GM19372 (cell line): ENCODE measurements around the gene ME3.
"Not testable (repeated sequence)": the region's sequence is repeated elsewhere in the genome, so short reads cannot be mapped to it uniquely, and the experiment has no call there.

Experiments used
- ATAC-seq: cut with Tn5 transposase; IDR thresholded peaks from one replicate; pipeline ENCODE4 v1.9.1; 2021; ENCODE audit warnings: mild to moderate bottlenecking, low read depth, moderate library complexity; ENCODE audit not compliant: unreplicated experiment

Gene ME3

DNA sequence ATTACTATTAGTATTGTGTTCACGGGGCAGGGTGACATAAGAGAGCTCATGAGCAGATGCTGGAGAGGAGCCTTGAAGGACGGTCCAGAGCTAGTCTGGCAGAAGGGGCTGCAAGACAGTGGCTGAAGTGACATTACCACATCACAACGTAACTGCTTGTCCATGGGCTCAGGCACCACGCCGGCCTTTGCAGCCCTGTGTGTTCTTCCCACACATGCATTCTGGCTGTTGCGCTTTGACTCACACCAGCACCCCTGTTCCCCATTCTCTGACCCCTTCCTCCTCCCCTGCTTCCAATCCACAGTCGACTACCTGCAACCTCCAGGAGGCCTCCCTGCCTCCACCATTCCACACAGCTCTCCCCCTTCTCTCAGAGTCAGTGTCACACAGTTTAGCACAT is 103.3 kb downstream of the ME3 start:
- no peak for ATAC-seq

DNA sequence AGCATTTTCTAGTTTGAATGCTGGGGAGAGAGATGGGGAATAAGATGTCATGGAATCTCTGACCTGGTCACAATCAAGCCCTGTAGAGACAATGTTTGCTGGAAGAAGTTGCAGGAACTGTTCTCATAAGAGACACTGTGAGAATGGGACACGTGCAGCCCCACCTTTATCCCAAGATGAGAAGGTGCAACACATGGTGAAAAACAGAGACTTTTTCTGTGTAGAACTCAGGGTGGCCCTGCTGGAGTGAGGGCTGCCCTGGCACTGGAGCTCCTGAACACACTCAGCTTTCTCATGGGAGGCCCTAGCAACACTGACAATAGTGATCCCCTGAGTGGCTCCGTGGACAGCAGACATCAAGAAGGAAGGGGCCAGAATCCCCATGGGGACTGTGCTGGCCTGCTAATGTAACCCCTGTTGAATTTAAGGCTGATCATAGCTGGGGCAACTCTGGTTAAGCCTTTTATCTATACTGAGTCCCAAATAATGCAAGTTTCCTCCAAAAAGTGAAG is 106.6 kb downstream of the ME3 start:
- ATAC-seq: no peak

DNA sequence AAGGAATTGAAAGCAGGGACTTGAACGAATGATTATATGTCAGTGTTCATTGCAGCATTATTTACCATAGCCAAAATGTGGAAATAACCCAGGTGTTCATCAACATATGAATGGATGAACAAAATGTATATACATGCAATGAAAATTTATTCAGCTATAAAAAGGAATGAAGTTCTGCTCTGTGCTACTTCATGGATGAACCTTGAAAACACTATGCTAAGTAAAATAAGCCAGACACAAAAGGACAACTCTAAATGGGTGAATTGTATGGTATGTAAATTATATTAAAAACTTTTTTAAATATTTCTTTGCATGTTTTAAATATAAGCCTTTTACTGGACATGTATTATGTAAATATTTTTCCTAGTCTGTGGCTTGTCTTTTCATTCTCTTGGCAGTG is 107.0 kb downstream of the ME3 start:
- ATAC-seq: no peak

DNA sequence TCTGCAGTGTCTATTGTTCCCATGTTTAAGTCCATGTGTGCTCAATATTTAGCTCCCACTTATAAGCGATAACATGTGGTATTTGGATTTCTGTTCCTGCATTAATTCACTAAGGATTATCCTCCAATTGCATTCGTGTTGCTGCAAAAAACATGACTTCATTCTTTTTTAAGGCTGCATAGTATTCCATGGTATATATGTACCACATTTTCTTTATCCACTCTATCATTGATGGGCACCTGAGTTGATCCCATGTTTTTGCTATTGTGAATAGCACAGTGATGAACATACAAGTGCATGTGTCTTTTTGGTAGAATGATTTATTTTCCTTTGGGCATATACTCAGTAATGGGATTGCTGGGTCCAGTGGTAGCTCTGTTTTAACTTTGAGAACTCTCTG is 109.6 kb downstream of the ME3 start:
- not testable (repeated sequence) for ATAC-seq

DNA sequence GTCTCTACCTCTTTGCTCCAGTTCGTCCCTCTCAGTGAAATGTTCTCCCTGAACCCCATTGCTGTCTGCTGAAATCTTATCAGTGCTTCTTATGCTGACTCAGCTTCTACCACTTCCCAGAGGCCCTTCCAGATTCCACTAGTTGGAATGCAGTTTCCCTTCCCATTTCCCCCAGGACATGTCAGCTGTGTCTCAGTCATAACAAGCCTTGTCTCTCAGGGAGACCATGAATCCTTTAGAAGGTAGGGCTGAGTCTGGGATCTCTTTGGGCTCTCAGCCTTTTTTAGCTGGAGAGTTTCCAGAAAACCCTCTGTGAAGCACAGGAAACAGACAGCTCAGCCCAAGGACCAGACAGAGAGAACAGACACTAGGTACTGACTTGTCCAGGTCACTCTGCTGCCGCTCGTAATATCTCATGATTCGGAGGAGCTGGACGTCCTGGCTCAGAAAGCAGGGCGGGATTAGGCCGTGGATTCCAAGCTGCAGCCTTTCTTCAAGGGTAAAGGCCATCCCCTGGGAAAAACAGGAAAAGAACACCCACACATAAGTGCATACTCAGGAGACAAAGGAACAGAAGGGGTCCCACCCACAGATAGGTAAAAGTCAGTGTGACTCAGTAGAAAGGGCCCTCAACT is 113.0 kb downstream of the ME3 start:
- no peak for ATAC-seq

DNA sequence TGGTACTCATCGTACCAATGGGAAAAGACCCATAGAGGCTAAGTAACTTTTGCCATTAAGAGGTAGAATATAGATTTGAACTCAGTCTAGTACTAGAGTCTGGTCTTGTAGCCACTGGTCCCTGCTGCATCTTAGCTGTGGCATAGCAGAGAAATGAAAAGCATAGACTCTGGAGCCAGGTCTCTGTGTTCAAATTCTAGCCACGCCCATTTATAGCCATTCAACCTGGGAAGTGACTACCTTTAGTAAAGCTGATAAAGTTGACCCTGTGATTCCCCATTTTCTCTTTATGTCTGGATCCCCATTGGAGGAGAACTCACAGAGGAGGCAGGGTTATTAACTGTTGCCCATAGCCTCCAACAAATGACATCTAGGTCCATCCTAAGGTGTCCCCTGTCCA is 113.6 kb downstream of the ME3 start:
- ATAC-seq: no peak

DNA sequence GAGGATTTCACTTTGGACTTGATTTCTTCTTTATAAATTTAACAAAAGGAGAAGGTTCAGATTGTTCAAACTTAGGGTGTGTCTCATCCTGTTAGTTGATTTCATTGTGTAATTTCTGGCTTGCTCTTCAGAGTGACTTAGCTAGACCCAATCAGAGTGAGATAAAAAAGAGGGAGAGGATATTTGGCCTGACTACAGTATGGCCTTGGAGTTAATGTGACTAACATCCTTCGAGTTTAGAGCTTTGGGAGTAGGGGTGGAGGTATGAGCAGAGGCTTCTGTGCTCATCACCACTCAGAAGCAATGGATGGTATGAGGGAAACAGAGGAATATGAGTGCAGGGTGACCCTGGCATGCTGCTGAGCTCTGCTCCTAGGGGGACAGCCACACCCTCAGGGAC is 114.2 kb downstream of the ME3 start:
- no peak for ATAC-seq

DNA sequence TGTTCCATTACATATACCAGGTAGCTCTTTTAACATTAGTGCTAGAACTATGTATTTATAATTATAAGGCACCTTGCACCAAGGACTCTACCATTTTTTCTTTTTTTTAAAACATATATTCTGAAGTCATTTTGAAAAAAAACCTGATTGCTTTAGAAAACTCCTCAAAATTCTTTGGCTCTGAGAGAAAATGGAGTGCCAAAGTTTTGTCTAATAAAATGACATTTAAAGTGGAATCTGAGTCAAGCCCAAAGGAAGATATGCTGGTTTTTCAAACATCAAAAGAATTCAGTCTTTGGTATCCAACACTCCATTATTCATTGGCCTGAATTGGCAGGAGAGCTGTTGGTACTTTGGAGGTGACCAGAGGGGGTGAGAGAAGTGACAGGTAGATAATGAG is 116.5 kb downstream of the ME3 start:
- ATAC-seq: no peak

DNA sequence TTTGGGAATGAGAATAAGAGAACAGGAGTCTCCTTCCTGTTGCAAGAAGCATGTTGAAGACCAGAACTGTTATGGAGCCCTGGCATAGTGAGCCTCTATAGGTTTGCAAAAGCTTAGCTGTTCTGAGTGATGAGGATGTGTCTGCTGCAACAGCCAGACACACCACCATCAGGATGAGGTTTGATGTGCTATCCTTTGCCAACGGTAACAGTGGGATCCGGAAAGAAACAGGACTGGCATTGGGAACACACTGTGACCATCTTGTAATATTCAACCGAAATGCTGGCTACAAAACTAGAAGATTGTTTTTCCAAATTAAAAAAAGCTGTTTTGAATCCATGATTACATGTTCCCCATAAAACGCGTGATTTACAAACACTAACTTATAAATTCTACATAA is 117.0 kb downstream of the ME3 start:
- ATAC-seq: no peak

DNA sequence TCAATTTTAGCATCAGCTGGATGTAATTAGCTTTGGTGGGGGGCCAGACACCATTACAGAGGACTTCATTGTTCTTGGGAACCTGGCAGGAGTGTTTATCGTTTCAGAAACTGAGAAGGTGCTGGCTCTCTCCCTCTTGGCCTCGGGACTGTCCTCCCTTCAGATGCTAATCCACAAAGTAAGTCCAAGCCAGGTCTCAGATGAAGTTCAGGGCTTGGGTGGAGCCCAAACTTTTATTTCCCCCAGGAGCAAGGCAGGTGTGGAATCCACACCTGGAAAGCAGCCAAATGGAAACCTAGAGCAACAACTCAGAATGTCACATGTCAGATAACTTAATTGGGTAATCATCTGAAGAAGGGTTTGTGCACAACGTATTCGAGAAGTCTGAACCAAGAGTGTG is 119.2 kb downstream of the ME3 start:
- no peak for ATAC-seq

DNA sequence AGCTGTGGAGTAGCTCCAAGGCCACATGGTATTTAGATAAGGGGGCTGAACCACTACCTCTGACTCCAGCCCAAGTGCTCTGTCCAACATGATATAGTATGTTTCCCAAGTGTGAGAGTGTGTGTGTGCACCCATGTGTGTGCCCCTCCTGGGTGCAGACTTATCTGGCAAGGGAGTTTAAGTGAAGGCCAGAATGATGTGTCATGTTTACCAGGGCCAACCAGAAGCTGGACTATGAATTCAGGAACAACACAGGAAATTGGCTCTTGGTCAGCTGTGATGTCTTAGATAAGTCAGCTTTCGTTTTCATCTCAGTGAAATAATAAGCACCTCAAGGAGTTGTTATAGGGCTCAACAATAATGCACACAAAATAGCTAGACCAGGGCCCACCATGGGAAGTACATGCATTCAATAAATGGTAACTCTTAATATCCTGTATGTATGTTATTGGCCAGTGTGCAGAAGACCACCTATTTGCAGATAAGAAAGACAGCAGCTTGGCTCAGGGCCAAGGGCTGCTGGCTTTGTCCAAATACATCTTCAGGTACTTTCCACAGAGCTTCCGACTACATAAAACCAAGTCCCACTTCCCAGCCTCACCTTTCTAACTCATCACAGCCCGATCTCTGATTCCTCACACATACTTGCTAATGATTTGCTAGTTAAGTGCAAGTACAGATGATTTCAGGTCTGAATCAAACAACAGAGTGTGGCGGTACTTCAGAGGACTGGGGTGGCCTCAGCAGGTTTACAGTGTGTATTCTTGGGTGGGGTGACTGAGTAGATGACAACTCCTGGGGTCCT is 120.9 kb downstream of the ME3 start:
- ATAC-seq: no peak

DNA sequence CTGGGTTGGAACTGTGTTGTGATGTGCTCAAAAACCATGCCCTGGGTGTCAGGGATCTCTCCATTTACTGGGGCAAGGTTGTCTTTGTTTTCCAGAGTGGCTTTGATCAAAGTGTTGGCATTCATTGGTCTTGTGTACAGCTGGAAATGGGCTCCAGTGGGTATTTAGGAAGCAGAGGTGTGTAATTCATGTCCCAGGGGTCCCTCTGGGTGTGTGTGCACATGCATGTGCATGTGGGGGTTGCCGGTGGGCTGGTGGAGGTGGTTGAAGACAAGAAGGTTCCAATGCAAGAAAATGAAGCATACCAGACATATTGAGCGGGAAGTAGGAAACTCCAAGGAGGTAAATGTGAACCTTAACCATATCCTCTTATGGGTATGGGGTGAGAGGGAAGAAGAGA is 121.7 kb downstream of the ME3 start:
- ATAC-seq: no peak

DNA sequence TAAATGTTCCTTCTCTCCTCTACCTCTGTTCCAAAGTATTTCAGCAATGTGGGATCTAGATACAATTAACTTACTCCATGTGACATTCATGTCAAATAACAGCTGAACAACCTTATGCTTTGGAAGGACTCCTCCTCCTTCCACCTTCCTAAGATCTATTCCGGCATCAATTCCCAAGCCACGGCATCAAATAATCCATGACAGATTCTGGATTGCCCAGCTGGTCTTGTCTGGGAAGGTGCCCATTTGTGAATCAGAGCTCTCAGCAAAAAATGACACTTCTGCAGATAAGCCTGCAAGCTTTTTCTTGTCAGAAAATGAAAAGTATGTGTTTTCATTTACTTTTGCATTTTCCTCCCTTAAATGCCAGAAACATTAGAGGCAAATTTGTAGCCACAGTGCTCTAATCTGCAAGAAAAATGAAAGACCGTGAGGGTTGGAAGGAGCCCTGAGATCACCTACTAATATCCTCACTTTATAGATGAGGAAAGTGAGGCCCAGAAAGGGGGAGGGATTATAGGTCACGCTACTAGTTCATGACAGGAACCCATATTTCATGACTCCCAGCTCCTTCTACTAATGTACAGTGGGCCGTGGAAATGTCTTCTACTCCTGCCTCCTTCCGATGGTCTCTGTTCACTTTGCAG is 124.0 kb downstream of the ME3 start:
- ATAC-seq: no peak

DNA sequence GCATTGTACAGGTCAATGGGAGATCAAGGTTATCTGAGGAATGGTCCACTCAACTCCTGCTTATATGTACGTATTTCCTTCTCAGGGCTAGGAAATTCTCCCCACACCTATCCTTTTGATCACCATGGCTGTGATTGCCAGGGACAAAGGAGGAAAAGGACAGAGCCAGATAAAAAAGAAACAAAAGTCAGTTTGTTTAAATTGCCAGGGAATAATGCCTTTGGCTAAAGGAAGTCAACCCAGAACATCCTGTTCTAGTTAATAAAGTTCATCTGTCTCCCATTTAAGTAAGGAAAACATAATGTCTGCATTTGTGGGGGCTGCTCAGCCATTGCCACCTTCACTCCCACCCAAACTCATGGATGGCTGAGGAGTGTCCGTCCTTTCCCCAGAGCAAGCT is 124.7 kb downstream of the ME3 start:
- ATAC-seq: no peak

DNA sequence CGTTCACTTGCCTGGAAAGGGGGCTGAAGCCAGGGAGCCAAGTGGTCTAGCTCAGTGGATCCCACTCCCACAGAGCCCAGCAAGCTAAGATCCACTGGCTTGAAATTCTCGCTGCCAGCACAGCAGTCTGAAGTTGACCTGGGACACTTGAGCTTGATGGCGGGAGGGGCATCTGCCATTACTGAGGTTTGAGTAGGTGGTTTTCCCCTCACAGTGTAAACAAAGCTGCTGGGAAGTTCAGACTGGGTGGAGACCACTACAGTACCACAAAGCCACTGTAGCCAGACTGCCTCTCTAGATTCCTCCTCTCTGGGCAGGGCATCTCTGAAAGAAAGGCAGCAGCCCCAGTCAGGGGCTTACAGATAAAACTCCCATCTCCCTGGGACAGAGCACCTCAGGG is 131.1 kb downstream of the ME3 start:
- not testable (repeated sequence) for ATAC-seq

DNA sequence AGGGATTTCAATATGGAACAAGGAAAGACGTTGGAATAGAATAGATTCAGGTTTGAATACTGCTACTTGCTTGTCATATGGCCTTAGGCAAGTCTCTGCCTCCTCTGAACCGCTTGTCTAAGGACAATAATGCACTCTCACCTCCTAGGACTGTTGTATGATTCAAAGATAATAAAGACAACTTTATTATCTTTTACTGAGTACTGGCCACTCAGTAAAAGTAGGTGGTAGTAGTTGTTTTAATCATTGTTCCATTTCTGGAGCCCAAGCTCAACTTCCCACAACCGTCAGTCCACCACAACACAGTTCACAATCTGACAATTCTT is 134.2 kb downstream of the ME3 start:
- ATAC-seq: no peak

DNA sequence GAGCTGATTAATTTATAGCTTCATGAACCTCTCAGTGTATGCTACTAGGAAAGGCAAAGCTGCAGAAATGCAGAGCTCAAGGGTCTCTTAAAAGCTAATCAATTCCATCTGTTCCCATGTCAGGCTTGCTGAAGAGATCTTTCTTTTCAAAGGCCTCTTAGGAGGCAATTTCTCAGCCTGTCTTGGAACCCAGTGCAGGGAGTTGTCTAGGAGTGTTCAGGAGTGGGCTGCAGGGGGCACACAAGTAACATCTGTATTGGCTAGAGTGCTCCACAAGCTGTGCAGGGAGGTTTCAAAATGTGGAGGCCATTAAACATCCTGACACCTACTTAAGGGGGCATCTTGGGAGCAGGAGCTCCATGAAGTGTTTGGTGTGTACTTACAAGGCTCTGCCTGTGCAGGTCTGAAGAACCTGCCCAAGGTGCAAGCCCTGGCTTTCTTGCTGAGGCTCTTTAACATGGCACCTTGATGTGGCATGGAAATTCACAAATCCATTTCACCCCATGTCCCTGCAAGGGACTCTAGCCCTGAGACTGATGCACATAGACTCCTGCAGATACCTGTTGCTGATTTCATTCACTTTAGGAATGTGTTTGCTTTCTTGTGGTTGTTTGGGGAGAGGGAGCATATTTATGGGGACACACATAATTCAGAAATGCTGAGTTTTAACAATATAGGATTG is 134.7 kb downstream of the ME3 start:
- no peak for ATAC-seq

DNA sequence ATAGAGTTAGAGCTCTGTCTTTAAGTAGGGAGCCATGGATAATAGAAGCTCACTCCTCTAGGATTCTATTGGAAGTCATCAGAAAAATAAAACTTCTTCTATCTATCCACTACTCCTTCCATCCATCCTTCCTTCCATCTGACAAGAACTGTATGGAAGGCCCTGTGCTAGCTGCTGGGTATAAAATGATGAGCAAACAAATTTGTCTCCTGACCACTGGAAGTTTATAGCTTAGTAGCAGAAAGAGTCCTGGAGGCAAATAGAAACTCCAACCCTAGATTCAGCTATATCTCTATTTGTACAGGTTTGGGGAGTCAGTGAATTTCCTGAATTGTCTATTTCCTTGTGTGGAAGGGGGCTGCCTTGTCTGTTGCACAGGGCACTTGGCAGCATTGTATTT is 136.6 kb downstream of the ME3 start:
- no peak for ATAC-seq

DNA sequence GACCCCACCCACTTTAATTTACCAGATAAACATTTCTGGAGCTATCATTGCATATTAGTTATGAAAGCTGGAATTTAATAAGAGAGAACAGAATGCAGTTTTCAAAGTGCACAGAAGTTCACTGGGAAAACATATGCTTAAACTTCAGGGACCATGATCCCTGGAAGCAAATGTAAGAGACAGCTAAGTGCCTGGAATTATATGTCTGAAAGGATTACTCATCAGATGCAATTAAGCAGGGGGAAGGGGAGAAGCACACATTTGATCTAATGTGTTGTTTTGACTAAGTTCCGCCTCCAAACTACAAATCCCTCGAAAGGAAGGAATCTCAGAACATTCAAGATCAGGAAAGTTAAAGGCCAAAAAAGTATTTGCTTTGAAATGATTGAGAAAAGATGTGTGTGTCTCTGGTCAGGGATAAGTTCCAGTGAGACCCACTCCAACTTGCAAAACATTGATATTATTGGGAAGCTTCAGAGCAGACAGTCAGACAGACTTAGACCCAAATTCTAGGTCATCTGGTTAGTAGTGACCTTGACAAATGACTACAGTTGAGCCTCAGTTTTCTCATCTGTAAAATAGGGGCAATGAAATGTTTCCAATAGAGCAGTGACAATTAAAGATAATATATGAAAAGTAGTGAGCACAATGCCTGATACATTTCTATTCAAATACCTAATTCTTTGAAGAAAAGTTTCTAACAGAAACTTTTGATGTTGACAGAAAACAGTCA is 147.6 kb downstream of the ME3 start:
- ATAC-seq: no peak

DNA sequence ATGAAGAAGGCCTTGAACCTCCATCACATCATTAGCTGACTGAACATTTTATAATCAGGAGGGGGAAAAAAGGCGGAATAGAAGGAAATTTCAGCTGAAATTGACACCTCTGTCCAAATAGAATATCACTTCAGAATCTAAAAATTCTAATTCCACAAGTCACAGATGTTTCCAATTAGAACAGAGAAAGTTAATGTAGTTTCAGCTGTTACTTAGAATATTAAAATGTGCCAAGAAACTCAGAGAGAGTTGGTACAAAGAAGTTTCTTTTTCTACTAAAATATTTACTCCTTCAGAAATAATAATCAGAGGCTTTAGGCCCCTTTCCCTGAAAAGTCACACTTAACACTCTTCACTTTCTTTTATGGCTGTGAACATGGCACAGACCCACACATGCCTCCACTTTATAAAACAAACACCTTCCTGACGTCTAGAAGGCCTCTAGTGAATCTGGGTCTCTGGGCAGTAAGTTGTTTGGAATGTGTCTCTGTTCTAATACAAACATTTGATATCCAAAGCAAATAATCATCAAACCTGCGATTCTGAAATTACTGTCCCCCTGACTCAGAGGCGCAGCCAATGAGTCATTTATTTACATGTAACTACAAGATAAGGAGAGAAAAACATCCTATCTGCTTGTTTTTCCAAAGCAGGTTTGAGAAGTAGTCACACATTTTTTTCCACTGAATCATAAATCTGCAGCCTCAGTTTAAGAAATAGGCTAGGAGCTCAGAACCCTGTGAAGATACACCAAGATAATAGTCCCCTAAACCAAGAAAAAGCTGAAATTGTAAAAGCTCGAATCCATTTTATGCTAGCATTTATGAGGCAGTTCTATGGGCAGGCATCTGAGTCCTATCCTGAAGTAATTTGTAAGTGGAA is 148.4 kb downstream of the ME3 start:
- no peak for ATAC-seq
